IMR-90 (cell line): Measurements from ENCODE around the gene FEV. TPM values are rescaled to one million over a fixed set of nuclear protein-coding genes. Genes with fewer than 3 reads are reported as not detected.

Experiments used
- ATAC-seq: fragments of 200-7000 bp; cut with Tn5 transposase; 2 replicates; pipeline ENCODE4 v1.9.1; 2020; ENCODE audit warnings: low read depth, mild to moderate bottlenecking, moderate library complexity
- BruUV-seq: library from RNA; stranded (reverse); fragments of 400-500 nt; replicated peaks from 2 replicates; lab custom pipeline; 2021; lab: Mats Ljungman, UMichigan
- CTCF ChIA-PET: fragments of 300-600 bp; formaldehyde crosslinking; extraction: SDS; loops from one replicate; lab custom pipeline; 2021; ENCODE audit warnings: antibody characterized with exemption; lab: Yijun Ruan, JAX
- POLR2A ChIA-PET: fragments of 300-600 bp; sonication (Branson Sonifier 250); formaldehyde crosslinking; loops from one replicate; lab custom pipeline; 2022; ENCODE audit warnings: antibody characterized with exemption; ENCODE audit not compliant: unreplicated experiment; lab: Charles Lee
- DNase-seq: peaks from one replicate; pipeline ENCODE4 v3.0.0; 2013
- H2AFZ ChIP-seq: replicated peaks from 2 replicates; pipeline ENCODE3; 2013; ENCODE audit warnings: low read length, mild to moderate bottlenecking; ENCODE audit not compliant: poor library complexity
- H2AK5ac ChIP-seq: 2 replicates; pipeline ENCODE4 v1.6.1; 2013; ENCODE audit warnings: low read depth, low read length, inconsistent platforms
- H2AK9ac ChIP-seq: replicated peaks from 2 replicates; pipeline ENCODE3; 2013; ENCODE audit warnings: mild to moderate bottlenecking, low read depth, low read length, moderate library complexity; ENCODE audit not compliant: poor library complexity
- H2BK120ac ChIP-seq: 2 replicates; pipeline ENCODE4 v1.6.1; 2013; ENCODE audit warnings: low read depth, low read length, inconsistent platforms
- H2BK15ac ChIP-seq: 3 replicates; pipeline ENCODE4 v1.6.1; 2013; ENCODE audit warnings: low read depth, low read length, inconsistent platforms
- H2BK20ac ChIP-seq: 2 replicates; pipeline ENCODE4 v1.6.1; 2013; ENCODE audit warnings: low read depth, mild to moderate bottlenecking, inconsistent platforms, low read length, moderate library complexity
- H2BK5ac ChIP-seq: 2 replicates; pipeline ENCODE4 v1.6.1; 2013; ENCODE audit warnings: mild to moderate bottlenecking, low read depth, low read length, inconsistent platforms; ENCODE audit not compliant: poor library complexity, severe bottlenecking
- H3K14ac ChIP-seq: replicated peaks from 2 replicates; pipeline ENCODE4 v1.6.1; 2013; ENCODE audit warnings: low read depth, low read length, inconsistent platforms
- H3K18ac ChIP-seq: 2 replicates; pipeline ENCODE4 v1.6.1; 2013; ENCODE audit warnings: low read depth, low read length, control low read depth
- H3K23ac ChIP-seq: 2 replicates; pipeline ENCODE4 v1.6.1; 2013; ENCODE audit warnings: low read depth, low read length, inconsistent platforms
- H3K27ac ChIP-seq: 2 replicates; pipeline ENCODE4 v1.5.1; 2013; ENCODE audit warnings: mild to moderate bottlenecking, control low read depth, low read length; ENCODE audit not compliant: insufficient read depth
- H3K27me3 ChIP-seq: 2 replicates; pipeline ENCODE4 v1.6.1; 2013; ENCODE audit warnings: low read length; ENCODE audit not compliant: control insufficient read depth, insufficient read depth
- H3K36me3 ChIP-seq: 2 replicates; pipeline ENCODE4 v1.6.1; 2013; ENCODE audit warnings: low read length, mixed read lengths; ENCODE audit not compliant: control insufficient read depth, insufficient read depth
- H3K4ac ChIP-seq: 2 replicates; pipeline ENCODE4 v1.6.1; 2013; ENCODE audit warnings: low read depth, low read length, inconsistent platforms
- H3K4me1 ChIP-seq: 2 replicates; pipeline ENCODE4 v1.6.1; 2013; ENCODE audit warnings: low read length, mixed read lengths; ENCODE audit not compliant: control insufficient read depth, insufficient read depth
- H3K4me2 ChIP-seq: 2 replicates; pipeline ENCODE4 v1.6.1; 2013; ENCODE audit warnings: low read depth, mild to moderate bottlenecking, control low read depth, low read length, moderate library complexity
- H3K4me3 ChIP-seq: 2 replicates; pipeline ENCODE4 v1.5.1; 2013; ENCODE audit warnings: low read depth, mild to moderate bottlenecking, control low read depth, low read length, moderate library complexity; ENCODE audit not compliant: insufficient read depth
- H3K56ac ChIP-seq: 2 replicates; pipeline ENCODE4 v1.6.1; 2013; ENCODE audit warnings: low read length, inconsistent platforms; ENCODE audit not compliant: insufficient read depth; ENCODE audit errors: extremely low read depth
- H3K79me1 ChIP-seq, 2 experiments: 2 replicates each; pipeline ENCODE4 v1.6.1; 2013; ENCODE audit warnings: low read length in 2 of 2, inconsistent platforms in 1 of 2, low read depth in 1 of 2
- H3K9ac ChIP-seq: 2 replicates; pipeline ENCODE4 v1.6.1; 2013; ENCODE audit warnings: low read depth, low read length, control low read depth
- H3K9me1 ChIP-seq: 2 replicates; pipeline ENCODE4 v1.6.1; 2013; ENCODE audit warnings: low read length, inconsistent platforms; ENCODE audit not compliant: insufficient read depth
- H3K9me3 ChIP-seq: 2 replicates; pipeline ENCODE4 v1.6.1; 2013; ENCODE audit warnings: low read length; ENCODE audit not compliant: control insufficient read depth, insufficient read depth
- H4K20me1 ChIP-seq: 2 replicates; pipeline ENCODE4 v1.6.1; 2013; ENCODE audit warnings: low read length, inconsistent platforms; ENCODE audit not compliant: insufficient read depth
- H4K5ac ChIP-seq: 2 replicates; pipeline ENCODE4 v1.6.1; 2013; ENCODE audit warnings: mild to moderate bottlenecking, low read depth, low read length, control low read depth
- H4K8ac ChIP-seq, 2 experiments: 2 replicates each; pipeline ENCODE4 v1.6.1; 2013; ENCODE audit warnings: low read depth in 2 of 2, low read length in 2 of 2, control low read depth in 1 of 2, inconsistent platforms in 1 of 2
- H4K91ac ChIP-seq: 2 replicates; pipeline ENCODE4 v1.6.1; 2013; ENCODE audit warnings: low read depth, low read length, inconsistent platforms; ENCODE audit not compliant: insufficient read depth
- FOS ChIP-seq: fragments of 150-350 bp; IDR thresholded peaks from 2 replicates; pipeline ENCODE4 v1.6.1; 2016; ENCODE audit warnings: low read depth, low read length
- MXI1 ChIP-seq: IDR thresholded peaks from 2 replicates; pipeline ENCODE4 v1.6.1; 2012; ENCODE audit warnings: low read depth, mild to moderate bottlenecking, low read length, moderate library complexity, borderline replicate concordance
- POLR2A ChIP-seq: IDR thresholded peaks from 2 replicates; pipeline ENCODE4 v1.6.1; 2012; ENCODE audit warnings: mild to moderate bottlenecking, low read depth, low read length
- WGBS, 2 experiments: methylation state at CpG; one replicate each; pipeline versions ENCODE4 v1.1.5 to v1.1.7; 2013; ENCODE audit warnings: missing lambda C conversion rate in 2 of 2; ENCODE audit not compliant: insufficient read length in 1 of 2; ENCODE audit errors: extremely low coverage in 2 of 2; 5-methylcytosine and 5-hydroxymethylcytosine counted together
- dilution Hi-C: fragments of 300-500 bp; cut with HindIII; formaldehyde crosslinking; loops from one replicate; pipeline ENCODE4 v1.14.3; 2018; ENCODE audit warnings: low sequenced_read_pairs; ENCODE audit not compliant: unreplicated experiment
- in situ Hi-C: fragments of 300-500 bp; cut with MboI; formaldehyde crosslinking; loops from 3 replicates; pipeline ENCODE4 v1.14.3; 2019; ENCODE audit warnings: low sequenced_read_pairs, inconsistent platforms, mixed read lengths
- intact Hi-C: fragments of 100-400 bp; cut with micrococcal nuclease; formaldehyde crosslinking; loops from 2 replicates; pipeline ENCODE4 v1.10.0; 2022
- polyA plus RNA-seq, 3 experiments: library from polyadenylated mRNA; depleted of rRNA; stranded (reverse); fragments of >200 nt; gene quantifications; 2 replicates each; pipeline ENCODE4 v1.2.3, GENCODE V29; 2012; ENCODE audit warnings: low replicate concordance in 1 of 3
- total RNA-seq: library from RNA; depleted of rRNA; stranded (reverse); fragments of >200 nt; gene quantifications from 2 replicates; pipeline ENCODE4 v1.2.3, GENCODE V29; 2012
- TF ChIP-seq, protein P1 (sequence below): fragments of 150-350 bp; IDR thresholded peaks from 2 replicates; pipeline ENCODE4 v1.6.1; 2017; ENCODE audit warnings: mild to moderate bottlenecking, antibody characterized with exemption, low read length, low read depth
- TF ChIP-seq, protein P2 (sequence below): conservative IDR thresholded peaks from 2 replicates; pipeline ENCODE4 v1.5.1; 2012; ENCODE audit warnings: mild to moderate bottlenecking, low read depth, low read length, improper control_type of control experiment

Gene FEV
- total and polyA plus RNA-seq, 2 of the 4 experiments (the other 2 are of a cell fraction) = not detected

DNA sequence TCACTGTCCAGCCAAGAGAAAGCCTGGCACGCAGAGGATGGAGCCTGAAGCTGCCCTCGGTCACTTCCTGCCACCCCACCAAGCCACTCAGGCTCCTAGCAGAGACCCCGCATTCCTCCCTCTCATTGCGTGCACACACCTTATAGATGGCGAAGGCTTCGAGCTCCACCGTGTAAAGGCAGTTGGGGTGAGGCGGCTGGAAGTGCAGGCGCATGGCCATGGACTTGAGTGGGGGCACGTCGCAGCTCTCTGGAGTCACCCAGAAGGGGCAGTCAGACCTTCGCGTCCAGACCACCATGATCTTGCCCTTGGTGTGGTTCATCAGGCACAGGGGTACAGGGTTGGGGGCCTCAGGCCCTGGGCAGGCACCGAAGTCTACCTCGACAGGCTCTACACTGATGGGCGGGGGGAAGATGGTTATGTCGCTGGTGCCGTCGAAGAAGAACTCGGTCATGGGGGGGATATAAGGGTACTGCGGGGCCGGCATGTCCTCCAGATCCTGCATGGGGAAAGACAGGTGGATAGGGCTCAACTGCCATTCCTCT is 42.6 kb upstream of the FEV start:
- ChIA-PET CTCF (no interaction called here), POLR2A (interaction anchor here (0.6 kb wide), 1 partner anchor 360 kb away, joined by 5 read pairs; no protein-coding TSS in a partner anchor)
- Histone ChIP-seq H3K9ac (no peak overlapping the region), H2AFZ (no peak overlapping the region), H3K23ac (no peak overlapping the region), H3K4me3 (no peak overlapping the region), H3K9me1 (no peaks in the 10 kb centered on the region), H3K14ac (no peak overlapping the region), H3K36me3 (no peaks in the 10 kb centered on the region), H4K91ac (no peak overlapping the region), H2BK120ac (no peak overlapping the region), H3K9me3 (no peaks in the 10 kb centered on the region), H3K4ac (no peak overlapping the region), H2AK9ac (no peak overlapping the region), H2BK15ac (no peak overlapping the region), H3K4me1 (no peaks in the 10 kb centered on the region), H4K20me1 (0 out of 2 replicates have a peak, but pooled peaks cover 8% of the 10 kb centered on the region), H3K79me1 (no peaks in the 10 kb centered on the region), H3K27me3 (peaks cover 61% of the 10 kb centered on the region), H2BK20ac (no peak overlapping the region), H3K4me2 (no peak overlapping the region), H4K8ac (no peak overlapping the region), H2BK5ac (no peak overlapping the region), H3K56ac (no peak overlapping the region), H3K18ac (no peak overlapping the region), H3K27ac (no peak overlapping the region), H4K5ac (no peak overlapping the region), H2AK5ac (no peak overlapping the region)
- in situ Hi-C loops (loop anchor here (5.0 kb wide), 1 partner anchor 125 kb away; no protein-coding TSS in a partner anchor), intact Hi-C loops (no loop called here), dilution Hi-C loops (no loop called here)
- DNase-seq (no peak), ATAC-seq (no peak)
- BruUV-seq = no TSS peak
- WGBS, 2 experiments = 82% methylated on average over 14 of the region's 22 CpGs; no CpG with 5 or more reads in 1 of the 2 experiments
- TF ChIP-seq POLR2A (no peak), MXI1 (no peak), FOS (no peak)
- TF ChIP-seq, protein P1, sequence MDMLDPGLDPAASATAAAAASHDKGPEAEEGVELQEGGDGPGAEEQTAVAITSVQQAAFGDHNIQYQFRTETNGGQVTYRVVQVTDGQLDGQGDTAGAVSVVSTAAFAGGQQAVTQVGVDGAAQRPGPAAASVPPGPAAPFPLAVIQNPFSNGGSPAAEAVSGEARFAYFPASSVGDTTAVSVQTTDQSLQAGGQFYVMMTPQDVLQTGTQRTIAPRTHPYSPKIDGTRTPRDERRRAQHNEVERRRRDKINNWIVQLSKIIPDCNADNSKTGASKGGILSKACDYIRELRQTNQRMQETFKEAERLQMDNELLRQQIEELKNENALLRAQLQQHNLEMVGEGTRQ = no peak
- TF ChIP-seq, protein P2, sequence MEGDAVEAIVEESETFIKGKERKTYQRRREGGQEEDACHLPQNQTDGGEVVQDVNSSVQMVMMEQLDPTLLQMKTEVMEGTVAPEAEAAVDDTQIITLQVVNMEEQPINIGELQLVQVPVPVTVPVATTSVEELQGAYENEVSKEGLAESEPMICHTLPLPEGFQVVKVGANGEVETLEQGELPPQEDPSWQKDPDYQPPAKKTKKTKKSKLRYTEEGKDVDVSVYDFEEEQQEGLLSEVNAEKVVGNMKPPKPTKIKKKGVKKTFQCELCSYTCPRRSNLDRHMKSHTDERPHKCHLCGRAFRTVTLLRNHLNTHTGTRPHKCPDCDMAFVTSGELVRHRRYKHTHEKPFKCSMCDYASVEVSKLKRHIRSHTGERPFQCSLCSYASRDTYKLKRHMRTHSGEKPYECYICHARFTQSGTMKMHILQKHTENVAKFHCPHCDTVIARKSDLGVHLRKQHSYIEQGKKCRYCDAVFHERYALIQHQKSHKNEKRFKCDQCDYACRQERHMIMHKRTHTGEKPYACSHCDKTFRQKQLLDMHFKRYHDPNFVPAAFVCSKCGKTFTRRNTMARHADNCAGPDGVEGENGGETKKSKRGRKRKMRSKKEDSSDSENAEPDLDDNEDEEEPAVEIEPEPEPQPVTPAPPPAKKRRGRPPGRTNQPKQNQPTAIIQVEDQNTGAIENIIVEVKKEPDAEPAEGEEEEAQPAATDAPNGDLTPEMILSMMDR = no peak
